Renal cortex interstitium (tissue), 11 donors: ENCODE measurements around the gene KLF16. TPM values are rescaled to one million over a fixed set of nuclear protein-coding genes. Genes with fewer than 3 reads are reported as not detected.

Source experiments
- DNase-seq, 11 donors: peaks; one replicate each; pipeline ENCODE4 v3.0.0-alpha.2; 2013; ENCODE audit warnings: low read depth in 9 of 11, low spot score in 4 of 11; ENCODE audit errors: extremely low read depth in 1 of 11
- polyA plus RNA-seq, 3 donors: library from polyadenylated mRNA; unstranded; fragments of 120-200 nt; gene quantifications; one replicate each; pipeline ENCODE4 v1.2.1, GENCODE V29; 2013; ENCODE audit not compliant: insufficient read length in 3 of 3

Gene KLF16
- polyA plus RNA-seq, 3 donors = 5.4 to 10.1 (median 9.5) TPM

DNA sequence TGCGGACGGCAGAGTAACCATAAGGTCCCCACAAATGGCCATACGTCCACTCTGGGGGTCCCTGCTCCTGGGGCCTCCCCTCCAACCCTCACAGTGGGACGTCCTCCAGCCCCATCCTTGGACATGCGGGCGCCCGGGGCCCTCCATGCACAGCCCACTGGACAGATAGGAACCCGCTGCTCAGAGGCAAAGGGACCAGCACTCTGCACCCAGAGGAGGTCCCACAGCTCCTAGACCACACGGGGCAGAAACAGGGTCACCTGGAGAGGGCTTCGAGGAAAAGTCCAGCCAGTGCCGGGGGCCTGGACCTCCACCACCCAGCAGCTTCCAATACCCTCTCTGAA is 26.2 kb downstream of the KLF16 start:
- DNase-seq = no peak

- DNase-seq = no peak
Observed at GRCh38 chr19:1836458-1837221, 26.7 kb downstream of the KLF16 start.

- no peak for DNase-seq
Observed at GRCh38 chr19:1833540-1833939, 29.8 kb downstream of the KLF16 start.

- DNase-seq = no peak
Observed at GRCh38 chr19:1832046-1832663, 31.2 kb downstream of the KLF16 start.

GRCh38 chr19:1830978-1831377 is 32.4 kb downstream of the KLF16 start:
- no peak for DNase-seq

DNA sequence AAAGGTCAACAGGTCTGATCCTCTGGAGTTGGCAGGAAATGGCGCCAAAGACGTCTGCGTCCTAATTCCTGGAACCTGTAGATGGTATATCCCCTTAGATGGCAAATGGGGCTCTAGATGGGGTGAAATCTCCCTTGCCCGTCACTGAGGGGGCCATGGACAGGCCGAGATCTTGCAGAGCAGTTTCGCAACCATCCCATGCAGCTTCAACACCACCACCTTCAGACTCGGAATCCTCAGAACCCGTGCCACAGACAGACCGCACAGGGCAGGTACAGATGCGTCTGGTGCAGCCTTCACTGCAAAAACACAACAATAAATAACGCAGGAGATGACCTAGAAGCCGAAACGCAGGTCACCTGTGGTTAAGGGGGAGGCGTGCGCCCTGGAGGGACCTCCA is 32.8 kb downstream of the KLF16 start:
- DNase-seq = no peak

- DNase-seq = no peak
Observed at GRCh38 chr19:1829958-1830357, 33.4 kb downstream of the KLF16 start.

- no peak for DNase-seq
Observed at GRCh38 chr19:1828279-1829238, 34.8 kb downstream of the KLF16 start.

- DNase-seq = no peak
Observed at GRCh38 chr19:1827566-1828278, 35.7 kb downstream of the KLF16 start.

DNA sequence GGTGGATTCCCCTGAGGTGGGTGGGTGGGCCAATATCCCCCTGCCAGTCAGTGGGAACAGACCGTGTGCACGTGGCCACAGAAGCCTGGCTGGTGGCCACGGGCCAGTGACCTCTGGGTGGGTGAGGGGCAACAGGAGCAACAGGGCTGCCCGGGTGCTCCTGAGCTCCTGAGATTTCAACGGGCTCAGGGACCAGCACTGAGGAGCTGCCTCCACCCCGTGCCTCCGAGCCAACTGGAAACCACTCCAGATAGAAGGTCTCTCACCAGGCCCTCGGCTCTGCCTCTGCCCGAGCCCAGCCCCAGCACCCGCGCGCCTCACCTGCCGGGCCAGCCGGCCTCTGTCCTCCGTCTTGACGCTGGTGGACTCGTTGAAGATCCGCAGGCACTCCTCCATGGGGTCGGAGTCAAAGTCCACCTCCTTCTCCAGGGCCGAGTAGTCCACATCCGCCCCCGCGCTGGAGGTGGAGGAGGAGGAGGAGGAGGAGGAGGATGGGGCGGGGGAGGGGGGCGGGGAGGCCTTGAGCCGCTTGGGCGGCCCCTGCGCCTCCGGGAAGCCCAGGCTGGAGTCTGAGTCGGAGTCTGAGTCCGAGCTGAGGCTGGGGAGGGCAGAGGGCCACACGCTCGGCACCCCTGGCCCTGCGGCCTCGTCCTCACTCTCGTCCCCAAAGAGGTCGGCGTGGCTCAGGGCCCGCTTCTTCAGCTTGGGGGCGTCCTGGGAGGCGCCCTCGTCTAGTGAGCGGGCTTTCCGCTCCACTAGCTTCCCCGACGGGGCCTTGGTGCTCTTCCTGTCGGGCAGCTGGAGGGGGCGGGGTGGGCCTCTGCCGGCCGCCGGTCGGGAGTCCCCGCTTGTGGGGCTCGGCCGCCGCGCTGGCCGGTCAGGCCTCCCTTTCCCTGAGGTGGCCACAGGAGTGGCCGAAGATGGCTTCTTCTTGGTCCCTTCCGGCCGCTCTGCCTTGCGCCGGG is 36.5 kb downstream of the KLF16 start:
- DNase-seq = peak in 7 of 11 donors; percentile 31 to 75 (median 52)

DNA sequence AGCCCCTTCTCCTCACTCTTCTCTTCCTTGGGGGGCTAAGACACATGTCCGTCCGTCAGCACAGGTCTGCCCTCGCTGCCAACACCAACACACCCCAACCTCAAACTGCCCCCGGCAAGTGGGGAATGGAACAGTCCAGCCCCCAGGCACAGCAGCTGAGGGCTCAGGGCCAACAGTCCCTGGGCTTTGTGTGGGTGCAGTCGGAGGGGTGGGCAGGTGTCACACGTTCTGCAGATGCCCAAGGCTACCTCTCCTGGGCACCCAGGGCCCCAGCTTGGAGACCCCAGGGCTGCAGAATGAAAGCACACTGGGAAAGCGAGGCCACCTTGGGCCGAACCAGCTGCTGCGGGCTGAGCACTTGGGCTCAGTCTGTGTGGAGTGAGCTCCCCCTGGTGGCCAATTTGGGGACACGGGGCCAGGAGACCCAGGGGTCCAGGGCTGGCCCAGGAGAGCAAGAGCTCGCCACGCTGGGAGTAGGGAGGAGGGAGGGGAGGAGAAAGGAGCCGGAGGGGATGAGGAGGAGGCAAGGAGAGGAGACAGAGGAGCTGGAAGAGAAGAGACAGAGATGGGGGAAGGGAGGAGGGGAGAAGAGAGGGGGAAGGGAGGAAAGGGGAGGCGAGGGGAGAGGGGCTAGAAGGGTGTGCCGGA is 37.3 kb downstream of the KLF16 start:
- DNase-seq = peak; percentile 60 to 82 (median 73)

DNA sequence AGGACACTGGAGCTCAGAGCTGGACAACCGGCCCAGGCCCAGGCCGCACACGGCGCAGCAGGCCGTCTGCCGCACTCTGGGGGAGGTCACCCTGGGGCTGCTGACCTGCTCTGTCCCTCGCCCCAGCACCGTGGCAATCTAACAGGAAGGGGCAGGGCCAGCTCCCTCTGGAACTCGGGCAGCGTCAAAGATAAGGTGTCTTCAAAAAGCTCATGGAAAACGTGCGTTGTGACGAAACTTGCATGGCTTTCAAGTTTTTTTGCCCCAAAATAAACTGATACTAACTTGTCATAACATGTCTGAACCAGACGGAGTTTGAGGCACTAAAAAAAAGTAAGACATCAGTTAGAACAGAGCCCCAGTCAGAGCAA is 39.1 kb downstream of the KLF16 start:
- no peak for DNase-seq

GRCh38 chr19:1823539-1824251 is 39.7 kb downstream of the KLF16 start:
- DNase-seq = no peak

GRCh38 chr19:1823020-1823419 is 40.4 kb downstream of the KLF16 start:
- no peak for DNase-seq

- DNase-seq = no peak
Observed at GRCh38 chr19:1822210-1822609, 41.2 kb downstream of the KLF16 start.

DNA sequence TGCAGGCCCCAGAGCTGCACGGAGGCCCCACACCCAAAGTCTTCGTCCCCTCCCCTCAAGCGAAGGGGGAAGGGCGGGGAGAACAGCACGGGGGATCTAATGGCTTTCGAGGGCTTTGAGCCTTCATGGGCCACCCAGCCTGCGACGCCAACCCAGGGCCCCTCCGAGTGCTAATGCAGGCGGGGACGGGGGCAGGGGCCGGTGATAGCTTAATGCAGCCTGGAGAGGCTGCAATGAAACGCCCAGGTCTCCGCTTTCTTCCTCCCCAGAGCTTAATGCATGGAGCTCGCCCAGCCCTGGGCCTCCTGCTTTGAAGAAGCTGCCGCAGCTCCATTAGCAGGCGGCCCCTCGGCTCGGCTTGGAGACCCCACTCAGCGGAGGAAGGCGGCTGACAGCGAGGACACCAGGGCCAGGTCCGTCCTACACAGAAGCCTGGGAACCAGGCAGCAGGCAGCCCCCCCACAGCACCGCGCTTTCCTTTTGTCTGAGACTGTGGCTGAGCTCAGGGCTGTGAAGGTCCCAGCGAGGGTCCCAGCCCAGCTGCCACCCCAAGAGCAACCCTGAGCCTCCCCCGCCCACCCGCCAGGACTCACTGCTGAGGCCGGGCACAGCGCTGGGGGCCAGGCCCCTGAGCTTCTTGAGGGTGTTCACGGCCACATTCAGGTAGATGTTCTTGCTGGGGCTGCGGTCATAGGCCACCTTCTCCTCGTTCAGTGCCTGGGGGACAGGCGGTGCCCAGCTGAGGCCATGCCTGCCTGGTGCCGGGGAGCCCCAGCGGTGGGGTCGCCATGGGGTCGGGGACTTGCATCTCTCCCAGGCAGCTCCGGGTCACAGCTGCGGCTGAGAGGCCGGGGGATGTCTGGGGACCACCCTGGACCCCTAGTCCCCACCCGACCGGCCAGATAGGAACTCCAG is 43.8 kb downstream of the KLF16 start:
- DNase-seq = no peak
